K562 (cell line): ENCODE results near the gene CD300A. TPM values are rescaled to one million over a fixed set of nuclear protein-coding genes. Genes with fewer than 3 reads are reported as not detected.

Experiments
- ATAC-seq: fragments of 200-7000 bp; cut with Tn5 transposase; 3 replicates; pipeline ENCODE4 v1.9.1; 2020; ENCODE audit warnings: moderate library complexity
- BruUV-seq: library from RNA; stranded (reverse); fragments of 400-500 nt; replicated peaks from 2 replicates; lab custom pipeline; 2021; lab: Mats Ljungman, UMichigan
- CTCF ChIA-PET: fragments of 300-600 bp; formaldehyde crosslinking; extraction: SDS; loops from one replicate; lab custom pipeline; 2021; ENCODE audit warnings: low intra/inter-chr PET ratio; lab: Yijun Ruan, JAX
- POLR2A ChIA-PET: fragments of 300-600, 350-650 bp; sonication (Branson Sonifier 250); formaldehyde crosslinking; extraction: SDS; loops from one replicate; lab custom pipeline; 2021; ENCODE audit warnings: antibody characterized with exemption, inconsistent platforms; lab: Yijun Ruan, JAX
- DNase-seq, 4 experiments: peaks; one replicate each; pipeline versions ENCODE4 v3.0.0 to v3.0.0-alpha.2; 2011 to 2018; ENCODE audit warnings: low spot score in 3 of 4, mixed read lengths in 3 of 4; ENCODE audit errors: extremely low read depth in 1 of 4
- FAIRE-seq: peaks from 2 replicates; lab custom pipeline; 2011; peaks lifted over from hg19 to GRCh38; lab: Jason Lieb, UNC
- H2AFZ ChIP-seq: 2 replicates; pipeline ENCODE4 v1.6.0; 2011; ENCODE audit warnings: low read depth, low read length, control low read depth, inconsistent platforms
- H3K27ac ChIP-seq: fragments of 200-600 bp; 3 replicates; pipeline ENCODE4 v1.8.0; 2011; ENCODE audit warnings: low read depth, mild to moderate bottlenecking, control low read depth, inconsistent platforms, low read length, moderate library complexity, mixed read lengths; ENCODE audit errors: extremely low read depth
- H3K27me3 ChIP-seq, 2 experiments: fragments of 300-600 bp in 1 of 2; 2 replicates in 1 of 2; 3 replicates in 1 of 2; pipeline versions ENCODE4 v1.6.0 to v1.8.0; 2011; ENCODE audit warnings: inconsistent platforms in 2 of 2, low read length in 2 of 2, mild to moderate bottlenecking in 1 of 2, mixed read lengths in 1 of 2, moderate library complexity in 1 of 2; ENCODE audit not compliant: control insufficient read depth in 2 of 2, insufficient read depth in 2 of 2
- H3K36me3 ChIP-seq: fragments of 300-600 bp; 3 replicates; pipeline ENCODE4 v1.8.0; 2011; ENCODE audit warnings: mild to moderate bottlenecking, low read length, inconsistent platforms; ENCODE audit not compliant: control insufficient read depth, insufficient read depth
- H3K4me1 ChIP-seq, 2 experiments: fragments of 200-600 bp in 1 of 2; replicated peaks in 1 of 2; 2 replicates in 1 of 2; 3 replicates in 1 of 2; pipeline versions ENCODE4 v1.5.1 to v1.8.0; 2011; ENCODE audit warnings: inconsistent platforms in 2 of 2, low read length in 2 of 2, mild to moderate bottlenecking in 1 of 2, mixed read lengths in 1 of 2, moderate library complexity in 1 of 2; ENCODE audit not compliant: control insufficient read depth in 2 of 2, insufficient read depth in 2 of 2
- H3K4me2 ChIP-seq: 2 replicates; pipeline ENCODE4 v1.6.1; 2011; ENCODE audit warnings: low read length, control low read depth, inconsistent platforms, mixed read lengths; ENCODE audit not compliant: insufficient read depth
- H3K4me3 ChIP-seq: fragments of 200-600 bp; sonication (generic), shearing (Covaris generic); 2 replicates; pipeline ENCODE4 v1.5.1; 2016; ENCODE audit warnings: control low read depth, inconsistent platforms
- H3K79me2 ChIP-seq: fragments of 200-600 bp; 3 replicates; pipeline ENCODE4 v1.8.0; 2011; ENCODE audit warnings: low read length, inconsistent platforms; ENCODE audit not compliant: control insufficient read depth, insufficient read depth
- H3K9ac ChIP-seq, 2 experiments: 2 replicates each; pipeline versions ENCODE4 v1.6.0 to v1.6.1; 2011; ENCODE audit warnings: low read depth in 2 of 2, low read length in 2 of 2, control low read depth in 1 of 2, inconsistent platforms in 1 of 2, mild to moderate bottlenecking in 1 of 2, mixed read lengths in 1 of 2; ENCODE audit not compliant: insufficient read depth in 1 of 2
- H3K9me1 ChIP-seq: one replicate; pipeline ENCODE4 v1.6.0; 2011; ENCODE audit warnings: inconsistent platforms, mild to moderate bottlenecking, low read length, moderate library complexity; ENCODE audit not compliant: control insufficient read depth, insufficient read depth
- H3K9me3 ChIP-seq: replicated peaks from 2 replicates; pipeline ENCODE4 v1.5.1; 2011; ENCODE audit warnings: low read depth, low read length, inconsistent platforms; ENCODE audit not compliant: control insufficient read depth, insufficient read depth
- H4K20me1 ChIP-seq: replicated peaks from 2 replicates; pipeline ENCODE4 v1.6.1; 2011; ENCODE audit warnings: low read length, inconsistent platforms, mixed read lengths; ENCODE audit not compliant: control insufficient read depth, insufficient read depth
- ATF3 ChIP-seq, 2 experiments: fragments of 450-650 bp in 1 of 2; sonication (generic) in 1 of 2; formaldehyde crosslinking in 1 of 2; IDR thresholded peaks in 1 of 2; conservative IDR thresholded peaks in 1 of 2; 2 replicates each; pipeline versions ENCODE4 v1.6.1 to v1.8.1; 2016 to 2023; ENCODE audit warnings: mild to moderate bottlenecking in 2 of 2, moderate library complexity in 2 of 2, inconsistent platforms in 1 of 2, missing genetic modification reagents in 1 of 2
- BRD9 ChIP-seq: fragments of 450-650 bp; IDR thresholded peaks from 2 replicates; pipeline ENCODE4 v1.6.1; 2018; ENCODE audit warnings: low read depth; ENCODE audit not compliant: partially characterized antibody
- DACH1 ChIP-seq: fragments of 450-650 bp; IDR thresholded peaks from 2 replicates; pipeline ENCODE4 v1.6.1; 2018; ENCODE audit not compliant: partially characterized antibody
- DIDO1 ChIP-seq: fragments of 450-650 bp; IDR thresholded peaks from 2 replicates; pipeline ENCODE4 v1.6.1; 2016; ENCODE audit warnings: low read depth, missing biosample characterization, missing genetic modification characterization
- HDAC3 ChIP-seq: fragments of 450-650 bp; IDR thresholded peaks from 2 replicates; pipeline ENCODE4 v1.6.1; 2018; ENCODE audit warnings: borderline replicate concordance, mild to moderate bottlenecking, moderate library complexity; ENCODE audit not compliant: partially characterized antibody
- HDAC6 ChIP-seq: IDR thresholded peaks from 2 replicates; pipeline ENCODE4 v1.6.1; 2012; ENCODE audit warnings: low read depth, mild to moderate bottlenecking, control low read depth, inconsistent platforms, low read length, moderate library complexity
- JUN ChIP-seq, 2 experiments: sonication (generic) in 1 of 2; formaldehyde crosslinking in 1 of 2; IDR thresholded peaks; 2 replicates each; pipeline versions ENCODE4 v1.6.1 to v1.8.0; 2012 to 2022; ENCODE audit warnings: borderline replicate concordance in 2 of 2, mild to moderate bottlenecking in 2 of 2, improper control_type of control experiment in 1 of 2, low read depth in 1 of 2, low read length in 1 of 2, missing genetic modification reagents in 1 of 2
- MAZ ChIP-seq, 2 experiments: fragments of 450-650 bp in 1 of 2; sonication (generic) in 1 of 2; formaldehyde crosslinking; IDR thresholded peaks in 1 of 2; conservative IDR thresholded peaks in 1 of 2; 2 replicates each; pipeline versions ENCODE4 v1.4.0 to v1.5.0; 2020; ENCODE audit warnings: mild to moderate bottlenecking in 1 of 2, missing genetic modification reagents in 1 of 2
- MEF2A ChIP-seq: IDR thresholded peaks from 2 replicates; pipeline ENCODE4 v1.6.1; 2011; ENCODE audit warnings: low read depth, mild to moderate bottlenecking, low read length, moderate library complexity; ENCODE audit not compliant: control insufficient read depth
- RBM22 ChIP-seq: fragments of 200-400 bp; formaldehyde crosslinking; IDR thresholded peaks from 2 replicates; pipeline ENCODE4 v1.6.1; 2018; ENCODE audit warnings: low read length, low read depth; ENCODE audit not compliant: poor library complexity, severe bottlenecking
- SETDB1 ChIP-seq: IDR thresholded peaks from one replicate; pipeline ENCODE4 v1.6.1; 2012; ENCODE audit warnings: low read length, control low read depth, inconsistent platforms
- SP1 ChIP-seq: sonication (generic); formaldehyde crosslinking; IDR thresholded peaks from 2 replicates; pipeline ENCODE4 v1.8.1; 2022; ENCODE audit warnings: mild to moderate bottlenecking, missing genetic modification reagents
- TBP ChIP-seq: optimal IDR thresholded peaks from 2 replicates; pipeline ENCODE3; 2011; ENCODE audit warnings: low read depth, low read length, improper control_type of control experiment
- ZFP30 ChIP-seq: fragments of 250-450 bp; sonication (Bioruptor Pico); IDR thresholded peaks from 2 replicates; pipeline ENCODE4 v1.8.0; 2022; ENCODE audit warnings: moderate library complexity, mild to moderate bottlenecking, inconsistent platforms, borderline replicate concordance
- ZNF140 ChIP-seq: fragments of 250-450 bp; sonication (Bioruptor Pico); IDR thresholded peaks from 2 replicates; pipeline ENCODE4 v1.8.0; 2021; ENCODE audit warnings: moderate library complexity, mild to moderate bottlenecking, inconsistent platforms
- WGBS: fragments of 100-300 bp; shearing (Covaris generic); methylation state at CpG from one replicate; pipeline ENCODE4 v1.1.6; 2016; ENCODE audit warnings: low coverage, mixed read lengths; ENCODE audit not compliant: insufficient coverage; ENCODE audit errors: missing lambda C conversion rate; 5-methylcytosine and 5-hydroxymethylcytosine counted together
- in situ Hi-C: fragments of 300-500 bp; cut with MboI; formaldehyde crosslinking; loops from 4 replicates; pipeline ENCODE4 v1.15.0; 2018; ENCODE audit warnings: inconsistent platforms, mixed read lengths
- intact Hi-C: fragments of 100-400 bp; cut with micrococcal nuclease; formaldehyde crosslinking; loops from 2 replicates; pipeline ENCODE4 v1.14.2; 2022
- polyA plus RNA-seq, 8 experiments: library from polyadenylated mRNA; depleted of rRNA in 4 of 8; stranded (reverse) in 5 of 8; unstranded in 3 of 8; fragments of >200 nt; fragmentation: Nextera tagmentation in 2 of 8; fragmentation: Illumina TruSeq in 1 of 8; extraction: Ambion mirVana in 2 of 8; extraction: Trizol in 1 of 8; gene quantifications; 2 replicates each; pipeline versions ENCODE4 v1.2.1 to v1.2.3, GENCODE V29; 2011 to 2014; ENCODE audit warnings: inconsistent platforms in 1 of 8, missing spikeins in 1 of 8
- total RNA-seq, 7 experiments: library from RNA; depleted of rRNA in 6 of 7; stranded (reverse); fragments of >200 nt in 6 of 7; fragmentation: Illumina TruSeq in 2 of 7; extraction: Trizol in 2 of 7; gene quantifications; 2 replicates each; pipeline versions ENCODE4 v1.2.1 to v1.2.3, GENCODE V29; 2011 to 2021; ENCODE audit warnings: low replicate concordance in 1 of 7

CD300A gene
- total and polyA plus RNA-seq, 9 of the 15 experiments (the other 6 are each of a cell fraction or from before 2014, with no cell fraction given), result 0.21 to 1.7 (median 0.41) TPM; not detected in 1

- no peak for TF ChIP-seq MAZ (CRISPR knock-in tag; conservative IDR thresholded peaks at IDR 0.05 in 1 of 2, IDR thresholded peaks at IDR 0.05 in 1 of 2)
- no peak for TF ChIP-seq MEF2A
- peak; percentile 75 for TF ChIP-seq ATF3 (IDR thresholded peaks at IDR 0.05)
- no peak for TF ChIP-seq ATF3 (CRISPR knock-in tag; conservative IDR thresholded peaks at IDR 0.05)
- TF ChIP-seq JUN (IDR thresholded peaks at IDR 0.05; ENCODE audit: borderline replicate concordance, low read depth, low read length), result peak; percentile 48; the same call in 1 of the 2 replicates
- TF ChIP-seq JUN (CRISPR knock-in tag; IDR thresholded peaks at IDR 0.05; ENCODE audit: borderline replicate concordance), result no peak
Measured at GRCh38 chr17:74417178-74418045, 49.0 kb upstream of the CD300A start (continued).

- H3K79me2 ChIP-seq, result no peaks in the 10 kb centered on the region
- no peak overlapping the region for H3K4me2 ChIP-seq
- H3K9me3 ChIP-seq, result no peaks in the 10 kb centered on the region
- peaks cover 6 to 10% of the 10 kb centered on the region in 2 experiments; a peak in 4 of 5 replicates for H3K4me1 ChIP-seq
- H3K4me3 ChIP-seq, result no peak overlapping the region
- no peaks in the 10 kb centered on the region for H3K9me1 ChIP-seq
- TF ChIP-seq HDAC3, result no peak
- no peak for TF ChIP-seq SP1
- TF ChIP-seq ZNF140, result no peak
- no peak for TF ChIP-seq RBM22
- no peak for TF ChIP-seq BRD9
- TF ChIP-seq TBP, result no peak
- no peak for TF ChIP-seq SETDB1
- no peak for TF ChIP-seq DACH1
- TF ChIP-seq HDAC6, result no peak
- TF ChIP-seq ZFP30 (CRISPR knock-in tag), result no peak
- no peak for TF ChIP-seq DIDO1
- intact Hi-C loops, result no loop called here
- POLR2A ChIA-PET, result no interaction called here
- no peak overlapping the region for H3K9ac ChIP-seq
- in situ Hi-C loops, result no loop called here
- CTCF ChIA-PET, result no interaction called here
- 15% methylated on average over 10 of the region's 10 CpGs for WGBS
- FAIRE-seq (no peak), DNase-seq (no peak), ATAC-seq (no peak)
- BruUV-seq, result no TSS peak
- H2AFZ ChIP-seq, result no peak overlapping the region
- H3K36me3 ChIP-seq, result no peaks in the 10 kb centered on the region
- peaks cover 5 to 59% of the 10 kb centered on the region in 2 experiments; a peak in 3 of 5 replicates for H3K27me3 ChIP-seq
- no peak overlapping the region for H3K27ac ChIP-seq
- 0 out of 2 replicates have a peak, but pooled peaks cover 4% of the 10 kb centered on the region for H4K20me1 ChIP-seq
Measured at GRCh38 chr17:74419928-74420411, 46.5 kb upstream of the CD300A start.
